Spinal cord (tissue), 10 donors: ENCODE data around the gene SETD3. TPM values are rescaled to one million over a fixed set of nuclear protein-coding genes. Genes with fewer than 3 reads are reported as not detected.

ENCODE experiments used
- DNase-seq, 6 donors: peaks; one replicate each; pipeline versions ENCODE4 v3.0.0 to v3.0.0-alpha.2; 2013 to 2015; ENCODE audit warnings: low spot score in 6 of 6, low read depth in 4 of 6
- H3K27ac ChIP-seq: one replicate; pipeline ENCODE4 v1.5.1; 2013; ENCODE audit warnings: low read depth, low read length, control low read depth
- H3K27me3 ChIP-seq: one replicate; pipeline ENCODE4 v1.6.1; 2013; ENCODE audit warnings: low read length; ENCODE audit not compliant: control insufficient read depth, insufficient read depth
- H3K36me3 ChIP-seq: one replicate; pipeline ENCODE4 v1.6.1; 2013; ENCODE audit warnings: low read length; ENCODE audit not compliant: control insufficient read depth, insufficient read depth
- H3K4me1 ChIP-seq: one replicate; pipeline ENCODE4 v1.6.1; 2013; ENCODE audit warnings: low read length; ENCODE audit not compliant: control insufficient read depth, insufficient read depth
- H3K4me3 ChIP-seq: one replicate; pipeline ENCODE4 v1.5.1; 2013; ENCODE audit warnings: low read depth, low read length, control low read depth
- H3K9me3 ChIP-seq: one replicate; pipeline ENCODE4 v1.6.1; 2013; ENCODE audit warnings: low read length; ENCODE audit not compliant: control insufficient read depth, insufficient read depth
- whole genome bisulfite sequencing: methylation state at CpG from one replicate; pipeline ENCODE4 v1.1.5; 2013; ENCODE audit warnings: missing lambda C conversion rate; ENCODE audit not compliant: insufficient coverage; 5-methylcytosine and 5-hydroxymethylcytosine counted together
- polyA plus RNA-seq, 2 donors: library from polyadenylated mRNA; unstranded; fragments of 120-200 nt; gene quantifications; one replicate each; pipeline ENCODE4 v1.2.1, GENCODE V29; 2013; ENCODE audit not compliant: insufficient read length in 2 of 2
- total RNA-seq, 2 donors: library from RNA; depleted of rRNA in 1 of 2; stranded (reverse); fragments of 120-200 nt in 1 of 2; fragments of >200 nt in 1 of 2; gene quantifications; one replicate each; pipeline versions ENCODE4 v1.2.3 to v1.2.4, GENCODE V29; 2013 to 2014
- donor health status: healthy.

Gene SETD3
- total and polyA plus RNA-seq, 4 donors = 50.9 to 82.6 (median 62.2) TPM

DNA sequence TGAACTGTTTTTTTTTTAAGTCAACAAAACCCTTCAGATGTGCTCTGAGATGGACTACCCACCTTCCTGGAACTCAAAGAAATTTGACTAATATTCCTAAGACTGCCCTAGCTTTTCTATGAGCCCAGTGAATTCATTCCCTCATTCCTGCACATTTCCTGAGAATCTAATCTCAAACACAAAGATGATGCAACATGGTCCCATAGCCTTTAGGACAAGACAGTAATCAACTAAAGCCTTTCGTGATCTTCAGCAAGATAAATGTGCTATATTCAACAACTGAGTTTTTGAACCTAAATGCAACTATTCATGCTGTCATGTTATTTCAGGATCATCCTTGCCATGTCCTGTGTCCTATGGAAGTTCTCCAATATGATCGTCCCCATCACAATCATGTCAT, 5.0 kb downstream of the SETD3 start:
- no peak overlapping the region for H3K27ac ChIP-seq
- H3K27me3 ChIP-seq = no peaks in the 10 kb centered on the region
- DNase-seq = no peak
- no peaks in the 10 kb centered on the region for H3K9me3 ChIP-seq
- WGBS = 89% methylated on average over 1 of the region's 2 CpGs
- H3K4me3 ChIP-seq = no peak overlapping the region
- H3K4me1 ChIP-seq = peaks cover 11% of the 10 kb centered on the region
- H3K36me3 ChIP-seq = no peaks in the 10 kb centered on the region

GRCh38 chr14:99475179-99475578, 5.5 kb downstream of the SETD3 start:
- 43% methylated on average over 9 of the region's 9 CpGs for WGBS
- Histone ChIP-seq H3K9me3 (no peaks in the 10 kb centered on the region), H3K27ac (no peak overlapping the region), H3K27me3 (no peaks in the 10 kb centered on the region), H3K4me1 (peaks cover 11% of the 10 kb centered on the region), H3K36me3 (no peaks in the 10 kb centered on the region), H3K4me3 (no peak overlapping the region)
- peak in 2 of 6 donors; percentile 18 to 41 for DNase-seq

DNA sequence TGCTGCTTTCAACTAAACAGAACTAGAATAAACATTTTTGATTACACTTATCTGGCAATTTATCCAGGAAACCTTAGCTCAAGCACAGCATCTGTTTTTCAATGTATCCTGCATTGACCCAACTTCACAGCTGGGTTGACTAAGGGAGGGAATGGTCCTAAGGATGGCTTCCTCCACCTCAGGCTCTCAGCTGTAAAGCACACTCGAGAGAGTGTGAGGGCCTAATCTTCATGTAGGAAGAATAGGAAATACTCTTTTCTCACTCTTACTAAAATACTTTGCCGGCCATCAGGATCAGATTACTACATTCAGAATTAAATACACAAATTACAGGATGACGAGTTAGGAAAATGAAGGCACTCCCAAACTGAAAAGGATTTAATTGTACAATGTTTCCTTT, 7.2 kb downstream of the SETD3 start:
- no CpG with 5 or more reads among the region's 3 CpGs for WGBS
- peaks cover 1% of the 10 kb centered on the region for H3K4me1 ChIP-seq
- H3K36me3 ChIP-seq = no peaks in the 10 kb centered on the region

GRCh38 chr14:99472937-99473336, 7.7 kb downstream of the SETD3 start:
- Histone ChIP-seq H3K36me3 (no peaks in the 10 kb centered on the region), H3K27ac (no peak overlapping the region), H3K4me3 (no peak overlapping the region), H3K9me3 (no peaks in the 10 kb centered on the region), H3K27me3 (no peaks in the 10 kb centered on the region), H3K4me1 (no peaks in the 10 kb centered on the region)
- DNase-seq = no peak
- no CpG with 5 or more reads among the region's 4 CpGs for WGBS

More for the DNA sequence above, 7.2 kb downstream of the SETD3 start:
- Histone ChIP-seq H3K27ac (no peak overlapping the region), H3K9me3 (no peaks in the 10 kb centered on the region), H3K4me3 (no peak overlapping the region), H3K27me3 (no peaks in the 10 kb centered on the region)
- no peak for DNase-seq

DNA sequence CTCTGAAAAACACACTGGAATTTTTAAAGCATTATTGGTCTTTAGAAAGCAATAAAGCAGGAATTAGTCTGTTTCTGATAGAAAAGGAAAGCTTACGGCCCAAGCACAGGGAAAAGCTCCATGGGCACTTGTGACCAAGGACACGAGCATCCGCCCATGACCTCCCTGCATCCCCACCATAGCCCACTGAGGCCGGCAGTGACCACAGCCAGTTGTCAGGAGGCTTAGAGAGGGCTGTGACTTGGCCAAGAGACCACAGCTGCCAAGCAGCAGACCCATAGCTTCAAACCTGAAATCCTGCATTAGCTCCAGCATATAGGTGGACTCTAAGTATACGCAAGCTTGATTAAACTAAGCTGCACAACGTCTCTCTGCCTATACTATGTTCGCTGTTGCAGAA, 8.9 kb downstream of the SETD3 start:
- 94% methylated on average over 7 of the region's 7 CpGs for WGBS

DNA sequence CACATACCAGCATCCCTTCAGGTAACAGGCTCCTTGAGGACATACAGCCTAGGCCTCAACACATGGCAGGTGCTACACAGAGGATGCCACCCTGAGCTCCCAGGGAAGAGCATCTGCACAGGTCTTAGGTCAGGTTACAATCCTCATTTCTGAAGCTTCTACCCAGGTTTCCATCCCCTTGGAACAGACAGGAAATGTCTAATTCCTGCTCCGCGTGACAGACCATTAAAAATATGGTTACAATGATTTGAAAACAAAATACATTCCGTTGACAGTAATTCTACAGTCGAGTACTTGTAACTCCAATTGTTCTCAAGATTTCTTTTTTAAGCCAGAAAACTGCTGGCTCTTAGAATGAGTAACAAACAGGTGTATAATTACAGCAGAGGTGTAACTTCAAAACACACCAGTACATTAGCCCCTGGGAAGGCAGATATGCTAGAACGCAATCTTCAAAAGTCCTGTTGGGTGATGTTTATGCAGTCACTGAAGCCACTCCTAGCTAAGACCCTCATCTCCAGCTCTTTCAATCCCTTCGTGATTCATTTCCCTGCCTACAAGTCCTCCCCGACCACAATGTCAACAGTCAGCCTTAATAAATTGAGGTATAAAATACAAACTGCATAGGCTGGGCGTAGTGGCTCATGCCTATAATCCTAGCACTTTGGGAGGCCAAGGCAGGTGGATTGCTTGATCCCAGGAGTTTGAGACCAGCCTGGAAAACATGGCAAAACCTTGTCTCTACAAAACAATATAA, 11.6 kb downstream of the SETD3 start:
- H3K36me3 ChIP-seq = peaks cover 12% of the 10 kb centered on the region
- no peak for DNase-seq
- H3K4me1 ChIP-seq = peaks cover 4% of the 10 kb centered on the region
- WGBS = no CpG with 5 or more reads among the region's 8 CpGs
- H3K4me3 ChIP-seq = no peak overlapping the region
- no peak overlapping the region for H3K27ac ChIP-seq
- no peaks in the 10 kb centered on the region for H3K9me3 ChIP-seq
- no peaks in the 10 kb centered on the region for H3K27me3 ChIP-seq

More for the DNA sequence above, 8.9 kb downstream of the SETD3 start:
- H3K27me3 ChIP-seq = no peaks in the 10 kb centered on the region
- H3K4me3 ChIP-seq = no peak overlapping the region
- peaks cover 4% of the 10 kb centered on the region for H3K4me1 ChIP-seq
- H3K9me3 ChIP-seq = no peaks in the 10 kb centered on the region
- H3K27ac ChIP-seq = no peak overlapping the region
- DNase-seq = no peak
- H3K36me3 ChIP-seq = no peaks in the 10 kb centered on the region

DNA sequence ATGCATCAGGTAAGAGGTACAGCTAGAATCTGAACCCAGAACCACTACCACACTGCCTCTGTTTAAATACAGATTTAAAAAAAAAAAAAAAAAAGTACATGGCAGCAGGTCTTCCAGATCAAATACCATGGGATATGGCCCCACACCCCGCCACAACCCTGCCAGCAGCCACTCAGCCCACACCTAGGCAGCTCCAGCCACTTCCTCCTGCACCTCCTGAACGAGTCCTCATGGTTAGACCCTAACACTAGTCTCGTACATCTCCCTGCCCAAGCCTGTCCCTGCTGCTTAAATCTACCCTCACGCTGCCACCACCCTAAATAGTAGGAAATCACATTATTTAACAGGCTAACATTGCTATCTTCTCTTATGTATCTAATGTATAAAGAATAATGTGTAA, 12.6 kb downstream of the SETD3 start:
- no peaks in the 10 kb centered on the region for H3K9me3 ChIP-seq
- DNase-seq = no peak
- H3K27me3 ChIP-seq = no peaks in the 10 kb centered on the region
- no peak overlapping the region for H3K4me3 ChIP-seq
- WGBS = 100% methylated on average over 2 of the region's 4 CpGs
- peaks cover 4% of the 10 kb centered on the region for H3K4me1 ChIP-seq
- H3K27ac ChIP-seq = no peak overlapping the region
- H3K36me3 ChIP-seq = peaks cover 12% of the 10 kb centered on the region

- 61% methylated on average over 8 of the region's 9 CpGs for WGBS
- H3K36me3 ChIP-seq = peaks cover 12% of the 10 kb centered on the region
- no peaks in the 10 kb centered on the region for H3K27me3 ChIP-seq
- H3K4me1 ChIP-seq = peaks cover 4% of the 10 kb centered on the region
- H3K9me3 ChIP-seq = no peaks in the 10 kb centered on the region
- H3K4me3 ChIP-seq = no peak overlapping the region
- peak in 1 of 6 donors; percentile 7 for DNase-seq
- H3K27ac ChIP-seq = no peak overlapping the region
Measured at GRCh38 chr14:99467336-99468078, 13.2 kb downstream of the SETD3 start.

DNA sequence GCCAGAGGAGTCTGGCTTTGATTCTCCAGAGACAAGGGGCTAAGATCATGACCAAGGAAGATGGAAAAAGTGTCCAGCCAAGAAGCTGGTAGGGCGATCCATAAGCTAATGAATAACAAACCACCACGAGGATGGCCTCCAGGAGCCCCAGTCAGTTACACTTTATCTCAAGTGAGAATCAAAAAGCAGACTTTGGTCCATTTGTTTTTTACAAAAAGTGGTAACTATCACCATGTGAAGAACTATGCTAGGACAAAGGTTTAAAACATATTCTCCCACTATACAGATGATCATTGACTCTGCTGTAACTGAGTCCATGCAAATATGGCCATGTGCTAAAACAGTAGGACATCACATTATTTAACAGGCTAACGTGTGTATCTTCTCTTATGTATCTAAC, 13.9 kb downstream of the SETD3 start:
- Histone ChIP-seq H3K36me3 (peaks cover 12% of the 10 kb centered on the region), H3K4me3 (no peak overlapping the region), H3K27me3 (no peaks in the 10 kb centered on the region), H3K4me1 (peaks cover 4% of the 10 kb centered on the region), H3K9me3 (no peaks in the 10 kb centered on the region), H3K27ac (no peak overlapping the region)
- no CpG with 5 or more reads among the region's 3 CpGs for WGBS
- no peak for DNase-seq

DNA sequence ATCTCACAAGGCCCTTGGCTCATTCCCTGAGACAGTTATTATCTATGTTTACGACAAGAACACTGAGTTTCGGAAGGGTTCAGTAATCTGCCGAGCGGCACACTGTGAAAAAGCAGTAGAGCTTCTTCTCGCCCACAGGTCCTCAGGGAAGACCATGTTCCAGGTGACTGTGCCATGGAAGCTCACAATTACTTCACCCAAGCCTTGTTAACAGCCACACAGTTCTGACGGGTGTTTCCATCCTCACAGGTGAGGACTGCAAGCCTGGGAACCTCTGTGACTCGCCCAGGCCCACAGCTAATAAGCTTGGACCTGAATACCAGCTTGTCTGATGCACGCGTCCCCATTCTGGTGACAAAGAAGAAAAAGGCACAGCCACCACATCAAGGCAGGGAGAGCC, 15.4 kb downstream of the SETD3 start:
- DNase-seq = no peak
- H3K36me3 ChIP-seq = peaks cover 19% of the 10 kb centered on the region

More for the DNA sequence above, 15.4 kb downstream of the SETD3 start:
- 91% methylated on average over 9 of the region's 9 CpGs for WGBS
- Histone ChIP-seq H3K27me3 (no peaks in the 10 kb centered on the region), H3K4me1 (peaks cover 4% of the 10 kb centered on the region), H3K27ac (no peak overlapping the region), H3K9me3 (no peaks in the 10 kb centered on the region), H3K4me3 (no peak overlapping the region)
